ENCODE data around the gene KRT2. TPM values are rescaled to one million over a fixed set of nuclear protein-coding genes. Genes with fewer than 3 reads are reported as not detected.

The KRT2 gene
- not detected in 2 replicates for total RNA-seq (2014; rRNA removed; shearing (Covaris generic))

- H3K36me3 ChIP-seq, result no peaks in the 10 kb centered on the region
- no peak within 1 kb of the TSS for H3K4me3 ChIP-seq
- no peak within 1 kb of the TSS for H3K27ac ChIP-seq
- H3K9me3 ChIP-seq (replicated peaks), result no peaks in the 10 kb centered on the region
- no peak for DNase-seq (ENCODE audit: low read depth in 1 of 2, low spot score in 2 of 2)
- H3K27me3 ChIP-seq (replicated peaks), result peaks cover 44% of the 10 kb centered on the region
- H3K4me1 ChIP-seq (replicated peaks), result no peaks in the 10 kb centered on the region
Measured at GRCh38 chr12:52651726-52652261, at the start of gene KRT2. Gene KRT2 (minus strand): TSS chr12:52652211. CDS start chr12:52652142, 69 bp downstream.

- peak in 1 of 2 experiments; percentile 80 for DNase-seq (ENCODE audit: low read depth in 1 of 2, low spot score in 2 of 2)
- H3K27ac ChIP-seq, result no peak overlapping the region
- peaks cover 99% of the 10 kb centered on the region for H3K27me3 ChIP-seq (replicated peaks)
- H3K9me3 ChIP-seq (replicated peaks), result peaks cover 12% of the 10 kb centered on the region; the same call in 1 of the 2 replicates
- no peaks in the 10 kb centered on the region for H3K36me3 ChIP-seq
- H3K4me3 ChIP-seq, result no peak overlapping the region
- H3K4me1 ChIP-seq (replicated peaks), result no peaks in the 10 kb centered on the region
Measured at GRCh38 chr12:52701281-52701680, 49.3 kb upstream of the KRT2 start.

DNA sequence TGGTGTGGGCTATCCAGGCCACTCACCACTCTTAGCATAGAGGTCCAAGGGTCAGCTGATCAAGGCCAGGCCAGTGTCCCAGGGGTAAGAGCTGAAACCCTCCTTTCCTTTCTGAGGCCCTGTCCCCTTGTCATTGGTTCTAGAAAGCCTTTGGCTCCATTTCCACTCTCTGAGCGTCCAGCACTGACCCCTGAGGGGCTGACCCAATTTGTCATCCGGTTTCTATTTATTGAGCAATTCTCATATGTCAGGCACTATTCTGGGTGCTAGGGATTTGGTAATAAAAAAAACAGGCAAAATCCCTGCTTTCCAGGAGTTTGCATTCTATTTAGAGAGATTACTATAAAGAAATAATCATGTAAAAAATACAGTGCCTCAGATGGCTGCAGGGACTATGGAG lies 47.9 kb upstream of the KRT2 start:
- H3K36me3 ChIP-seq, result no peaks in the 10 kb centered on the region
- H3K4me1 ChIP-seq (replicated peaks), result no peaks in the 10 kb centered on the region
- peaks cover 99% of the 10 kb centered on the region for H3K27me3 ChIP-seq (replicated peaks)
- H3K27ac ChIP-seq, result no peak overlapping the region
- DNase-seq (ENCODE audit: low read depth in 1 of 2, low spot score in 2 of 2), result peak; percentile 80 to 87
- no peak overlapping the region for H3K4me3 ChIP-seq
- peaks cover 13% of the 10 kb centered on the region; the same call in 1 of the 2 replicates for H3K9me3 ChIP-seq (replicated peaks)

DNA sequence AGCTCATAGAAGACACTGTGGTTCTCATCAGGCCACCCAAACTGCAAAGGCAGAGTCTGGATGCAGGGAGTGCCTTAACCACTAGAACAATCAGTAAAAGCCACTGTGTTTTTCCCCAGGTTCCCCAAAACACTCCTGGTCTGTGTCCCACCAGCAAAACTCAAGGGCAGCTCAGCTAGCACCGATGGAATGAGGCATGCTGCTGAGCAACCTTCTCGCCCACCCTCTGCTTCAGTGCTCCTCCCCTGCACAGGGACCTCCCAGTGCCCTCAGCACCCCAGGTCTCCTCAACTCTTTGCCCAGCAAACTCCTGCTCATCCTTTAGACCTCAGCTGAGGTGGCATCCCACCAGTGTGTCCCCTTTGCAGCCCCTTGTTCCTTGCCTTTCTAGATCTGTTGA lies 47.4 kb upstream of the KRT2 start:
- peak in 1 of 2 experiments; percentile 80 for DNase-seq (ENCODE audit: low read depth in 1 of 2, low spot score in 2 of 2)
- H3K36me3 ChIP-seq, result no peaks in the 10 kb centered on the region
- H3K27me3 ChIP-seq (replicated peaks), result peaks cover 99% of the 10 kb centered on the region
- H3K27ac ChIP-seq, result no peak overlapping the region
- no peak overlapping the region for H3K4me3 ChIP-seq
- no peaks in the 10 kb centered on the region for H3K4me1 ChIP-seq (replicated peaks)
- peaks cover 14% of the 10 kb centered on the region; the same call in 1 of the 2 replicates for H3K9me3 ChIP-seq (replicated peaks)

DNA sequence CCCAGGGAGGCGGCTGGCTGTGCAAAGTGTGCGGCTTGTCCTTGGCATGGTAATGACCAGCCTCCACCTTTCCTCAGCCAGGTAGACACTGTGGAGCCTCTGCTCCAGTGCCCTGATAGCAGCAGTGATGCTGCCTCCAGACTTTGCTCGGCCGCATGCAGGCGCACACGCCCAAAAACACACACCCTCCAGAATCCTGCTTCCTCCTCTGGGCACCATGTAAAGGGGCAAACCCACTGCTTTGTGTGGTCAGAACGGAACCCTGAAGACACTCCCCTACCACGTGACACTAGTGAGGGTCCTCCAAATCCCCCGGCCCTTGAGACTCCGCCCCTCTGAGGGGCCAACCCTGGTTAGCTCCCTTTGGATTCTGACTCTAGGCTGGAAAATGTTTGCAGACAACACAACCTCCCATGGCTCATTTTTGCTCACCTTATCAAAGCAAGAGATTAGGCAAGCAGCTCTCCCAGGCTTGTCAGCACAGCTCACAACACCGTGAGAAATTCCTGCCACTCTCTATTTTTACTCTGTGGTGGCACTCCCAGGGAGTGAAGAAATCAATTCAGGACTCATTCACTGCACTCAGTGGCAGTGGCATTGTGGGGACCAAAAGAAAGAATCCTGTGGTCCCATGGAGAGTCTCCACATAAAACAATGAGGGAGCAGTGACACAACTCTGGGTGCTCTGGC lies 46.8 kb upstream of the KRT2 start:
- Histone ChIP-seq H3K36me3 (no peaks in the 10 kb centered on the region), H3K27me3 (replicated peaks) (peaks cover 98% of the 10 kb centered on the region), H3K9me3 (replicated peaks) (peaks cover 12% of the 10 kb centered on the region; the same call in 1 of the 2 replicates), H3K27ac (no peak overlapping the region), H3K4me3 (no peak overlapping the region), H3K4me1 (replicated peaks) (no peaks in the 10 kb centered on the region)
- DNase-seq (ENCODE audit: low read depth in 1 of 2, low spot score in 2 of 2), result peak in 1 of 2 experiments; percentile 78

DNA sequence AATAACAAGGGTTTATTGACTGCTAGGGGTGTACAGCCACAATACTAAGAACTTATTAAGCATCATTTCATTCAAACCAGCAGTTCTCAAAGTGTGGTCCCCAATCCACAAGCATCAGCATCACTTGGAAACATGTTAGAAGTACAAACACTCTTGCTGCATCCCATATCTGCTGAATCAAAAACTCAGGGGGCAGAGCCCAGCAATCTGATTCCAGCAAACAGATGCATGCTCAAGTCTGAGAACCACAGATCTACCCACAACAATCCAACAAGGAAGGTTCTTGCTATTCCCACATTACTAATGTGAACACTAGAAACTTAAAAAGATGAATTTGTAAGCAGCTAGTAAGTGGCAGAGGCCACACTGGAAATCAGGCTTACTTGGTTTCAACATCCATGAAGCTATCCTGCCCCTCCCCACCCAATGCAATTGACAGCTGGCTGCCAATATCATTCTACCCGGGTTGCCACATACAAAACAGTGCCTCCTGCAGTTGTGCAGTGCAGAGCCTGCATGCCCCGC lies 45.1 kb upstream of the KRT2 start:
- Histone ChIP-seq H3K27ac (no peak overlapping the region), H3K36me3 (no peaks in the 10 kb centered on the region), H3K4me1 (replicated peaks) (no peaks in the 10 kb centered on the region), H3K9me3 (replicated peaks) (peaks cover 6% of the 10 kb centered on the region; the same call in 1 of the 2 replicates), H3K27me3 (replicated peaks) (peaks cover 98% of the 10 kb centered on the region), H3K4me3 (no peak overlapping the region)
- peak; percentile 77 to 86 for DNase-seq (ENCODE audit: low read depth in 1 of 2, low spot score in 2 of 2)

DNA sequence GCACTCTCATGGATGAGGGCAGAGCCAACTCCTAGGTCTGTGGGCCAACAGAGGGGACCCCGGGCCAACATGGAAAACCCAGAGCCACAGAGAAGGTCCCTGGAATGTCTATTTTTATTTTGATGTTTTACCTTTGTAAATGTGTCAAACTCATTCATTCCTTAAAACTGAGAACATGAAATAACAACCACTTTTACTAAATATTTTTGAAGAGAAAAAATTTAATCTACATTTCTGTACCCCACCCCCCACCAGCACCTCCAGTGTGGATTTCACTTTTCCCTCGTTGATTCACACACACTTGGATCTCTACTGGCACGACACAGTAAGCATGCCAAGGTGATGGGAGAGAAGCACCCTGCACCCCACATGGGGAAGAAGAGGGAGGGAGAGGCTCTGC lies 44.6 kb upstream of the KRT2 start:
- peak; percentile 77 to 84 for DNase-seq (ENCODE audit: low read depth in 1 of 2, low spot score in 2 of 2)
- Histone ChIP-seq H3K36me3 (no peaks in the 10 kb centered on the region), H3K27me3 (replicated peaks) (peaks cover 98% of the 10 kb centered on the region), H3K9me3 (replicated peaks) (0 out of 2 replicates have a peak, but pooled peaks cover 4% of the 10 kb centered on the region), H3K27ac (no peak overlapping the region), H3K4me3 (no peak overlapping the region), H3K4me1 (replicated peaks) (no peaks in the 10 kb centered on the region)

DNA sequence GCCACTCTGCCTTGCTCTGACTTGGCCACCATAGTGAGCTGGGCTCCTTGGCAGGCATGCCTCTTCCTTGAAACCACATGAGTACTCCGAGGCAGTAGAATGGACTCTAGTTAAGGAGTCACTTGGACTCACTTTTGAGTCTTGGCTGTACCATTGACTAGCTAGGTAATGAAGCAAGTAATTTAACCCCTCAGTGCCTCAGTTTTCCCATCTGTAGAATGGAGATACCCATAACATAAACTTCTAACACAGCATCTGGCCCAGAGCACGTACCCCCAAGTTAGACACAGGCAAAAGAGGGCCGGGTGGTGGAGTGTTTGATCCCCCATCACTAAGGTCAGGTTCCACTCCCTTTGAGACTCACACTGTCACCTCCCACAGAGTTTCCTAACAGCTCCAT lies 43.0 kb upstream of the KRT2 start:
- H3K9me3 ChIP-seq (replicated peaks), result peaks cover 10% of the 10 kb centered on the region
- no peaks in the 10 kb centered on the region for H3K36me3 ChIP-seq
- no peak overlapping the region for H3K4me3 ChIP-seq
- peak in 1 of 2 experiments; percentile 84 for DNase-seq (ENCODE audit: low read depth in 1 of 2, low spot score in 2 of 2)
- no peak overlapping the region for H3K27ac ChIP-seq
- peaks cover 98% of the 10 kb centered on the region for H3K27me3 ChIP-seq (replicated peaks)
- peaks cover 8% of the 10 kb centered on the region for H3K4me1 ChIP-seq (replicated peaks)

GRCh38 chr12:52694151-52694550 lies 42.1 kb upstream of the KRT2 start:
- Histone ChIP-seq H3K4me3 (no peak overlapping the region), H3K27me3 (replicated peaks) (peaks cover 96% of the 10 kb centered on the region), H3K36me3 (no peaks in the 10 kb centered on the region), H3K27ac (no peak overlapping the region), H3K4me1 (replicated peaks) (peaks cover 8% of the 10 kb centered on the region), H3K9me3 (replicated peaks) (peaks cover 10% of the 10 kb centered on the region)
- no peak for DNase-seq (ENCODE audit: low read depth in 1 of 2, low spot score in 2 of 2)

GRCh38 chr12:52693261-52693660 lies 41.2 kb upstream of the KRT2 start:
- no peak overlapping the region for H3K4me3 ChIP-seq
- DNase-seq (ENCODE audit: low read depth in 1 of 2, low spot score in 2 of 2), result peak in 1 of 2 experiments; percentile 79
- H3K27me3 ChIP-seq (replicated peaks), result peaks cover 96% of the 10 kb centered on the region
- peaks cover 10% of the 10 kb centered on the region for H3K9me3 ChIP-seq (replicated peaks)
- no peaks in the 10 kb centered on the region for H3K36me3 ChIP-seq
- no peak overlapping the region for H3K27ac ChIP-seq
- H3K4me1 ChIP-seq (replicated peaks), result peaks cover 8% of the 10 kb centered on the region

- no peaks in the 10 kb centered on the region for H3K36me3 ChIP-seq
- H3K4me3 ChIP-seq, result no peak overlapping the region
- no peak overlapping the region for H3K27ac ChIP-seq
- DNase-seq (ENCODE audit: low read depth in 1 of 2, low spot score in 2 of 2), result peak in 1 of 2 experiments; percentile 86
- peaks cover 11% of the 10 kb centered on the region for H3K9me3 ChIP-seq (replicated peaks)
- peaks cover 95% of the 10 kb centered on the region for H3K27me3 ChIP-seq (replicated peaks)
- peaks cover 8% of the 10 kb centered on the region for H3K4me1 ChIP-seq (replicated peaks)
Measured at GRCh38 chr12:52692254-52692653, 40.2 kb upstream of the KRT2 start.

- no peak overlapping the region for H3K27ac ChIP-seq
- H3K4me3 ChIP-seq, result no peak overlapping the region
- DNase-seq (ENCODE audit: low read depth in 1 of 2, low spot score in 2 of 2), result no peak
- H3K9me3 ChIP-seq (replicated peaks), result peaks cover 12% of the 10 kb centered on the region
- peaks cover 8% of the 10 kb centered on the region for H3K4me1 ChIP-seq (replicated peaks)
- peaks cover 93% of the 10 kb centered on the region for H3K27me3 ChIP-seq (replicated peaks)
- no peaks in the 10 kb centered on the region for H3K36me3 ChIP-seq
Measured at GRCh38 chr12:52691841-52692150, 39.8 kb upstream of the KRT2 start.

- H3K9me3 ChIP-seq (replicated peaks), result peaks cover 12% of the 10 kb centered on the region
Measured at GRCh38 chr12:52691076-52691840, 39.2 kb upstream of the KRT2 start.

More at GRCh38 chr12:52691076-52691840, 39.2 kb upstream of the KRT2 start:
- Histone ChIP-seq H3K36me3 (no peaks in the 10 kb centered on the region), H3K27ac (no peak overlapping the region), H3K4me3 (peak overlapping the region; percentile 0), H3K27me3 (replicated peaks) (peaks cover 93% of the 10 kb centered on the region), H3K4me1 (replicated peaks) (peaks cover 8% of the 10 kb centered on the region)
- peak; percentile 84 to 98 for DNase-seq (ENCODE audit: low read depth in 1 of 2, low spot score in 2 of 2)

All from SJSA1 (cell line).